ENCODE results near the gene GIMAP8.

The GIMAP8 gene

DNA sequence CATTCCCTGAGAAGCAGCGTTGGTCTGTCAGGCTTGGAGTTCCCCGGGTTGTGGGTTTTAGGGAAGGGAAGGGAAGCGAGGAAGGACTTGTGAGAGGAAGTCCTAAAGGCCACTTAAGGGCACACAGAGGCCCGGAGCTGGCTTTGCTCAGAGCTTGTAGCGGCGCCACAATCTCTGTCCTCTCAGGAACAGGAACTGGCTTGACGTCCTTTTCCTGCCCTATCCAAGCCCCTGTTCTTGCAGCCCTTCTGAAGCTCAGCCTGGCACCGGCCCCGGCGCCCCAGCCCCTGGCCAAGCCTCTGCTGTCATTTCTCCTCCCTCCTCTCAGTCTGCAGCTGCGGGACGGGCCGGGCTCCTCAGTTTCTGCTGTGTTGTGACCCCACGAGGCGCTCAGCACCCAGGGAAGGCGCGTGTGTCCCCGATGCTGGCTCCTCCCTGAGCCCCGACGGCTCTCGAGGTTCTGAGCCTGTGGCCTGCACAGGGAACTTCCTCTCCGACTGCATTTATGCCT, at the start of gene GIMAP8:
TSS of gene GIMAP8 (plus strand) at position 140 of the 511 bp plus-strand sequence. CDS start 16,069 bp downstream, outside the sequence.
- DNase-seq (ENCODE audit: low read depth), result peak; percentile 58

DNA sequence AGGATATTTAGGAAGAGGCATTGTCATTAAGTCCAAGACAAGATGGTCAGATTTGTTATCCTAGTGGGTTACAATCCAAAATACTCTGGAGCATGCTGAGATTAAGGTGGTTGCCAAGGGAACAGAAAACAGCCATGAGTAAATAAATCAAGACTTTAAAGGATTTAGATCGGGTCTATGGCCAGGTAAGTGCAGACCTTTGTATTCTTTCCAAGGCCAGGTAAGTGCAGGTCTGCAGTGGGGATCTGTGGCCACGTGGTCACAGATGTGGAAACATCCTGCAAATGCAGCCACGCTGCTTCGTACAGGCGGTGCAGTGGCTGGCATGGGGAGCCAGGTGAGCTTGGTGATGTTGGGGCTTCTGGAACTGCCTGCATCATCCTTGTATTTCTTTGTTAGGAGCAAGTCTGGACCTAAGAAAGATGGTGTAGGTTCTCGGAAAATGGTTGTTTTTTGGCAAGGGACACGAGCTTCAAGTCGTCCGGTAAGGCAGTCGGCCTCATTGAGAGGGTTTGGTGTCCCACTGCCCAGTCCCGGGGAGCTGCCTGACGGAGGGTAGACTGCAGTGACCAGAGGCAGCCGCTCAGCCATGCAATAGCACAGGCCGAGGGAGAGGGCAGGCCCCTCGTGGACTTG, 49.5 kb upstream of the GIMAP8 start:
- DNase-seq (ENCODE audit: low read depth), result no peak

DNA sequence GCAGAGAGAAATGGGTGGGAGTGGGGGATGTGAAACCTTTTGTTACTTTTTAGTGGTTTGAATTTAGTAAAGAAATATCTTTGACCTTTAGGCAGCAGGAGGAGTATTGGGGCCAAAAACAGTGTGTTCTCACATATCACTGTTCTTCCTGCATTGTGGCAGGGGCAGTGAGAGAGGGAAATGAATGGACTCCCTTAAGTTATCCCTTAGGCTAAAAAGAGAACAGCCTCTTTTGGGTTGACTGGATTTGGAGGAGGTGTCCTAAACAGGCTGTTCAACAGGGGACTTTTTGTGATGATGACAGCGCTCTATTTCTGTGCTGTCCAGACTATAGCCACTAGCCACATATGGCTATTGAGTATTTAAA, 49.0 kb upstream of the GIMAP8 start:
- DNase-seq (ENCODE audit: low read depth), result no peak

DNA sequence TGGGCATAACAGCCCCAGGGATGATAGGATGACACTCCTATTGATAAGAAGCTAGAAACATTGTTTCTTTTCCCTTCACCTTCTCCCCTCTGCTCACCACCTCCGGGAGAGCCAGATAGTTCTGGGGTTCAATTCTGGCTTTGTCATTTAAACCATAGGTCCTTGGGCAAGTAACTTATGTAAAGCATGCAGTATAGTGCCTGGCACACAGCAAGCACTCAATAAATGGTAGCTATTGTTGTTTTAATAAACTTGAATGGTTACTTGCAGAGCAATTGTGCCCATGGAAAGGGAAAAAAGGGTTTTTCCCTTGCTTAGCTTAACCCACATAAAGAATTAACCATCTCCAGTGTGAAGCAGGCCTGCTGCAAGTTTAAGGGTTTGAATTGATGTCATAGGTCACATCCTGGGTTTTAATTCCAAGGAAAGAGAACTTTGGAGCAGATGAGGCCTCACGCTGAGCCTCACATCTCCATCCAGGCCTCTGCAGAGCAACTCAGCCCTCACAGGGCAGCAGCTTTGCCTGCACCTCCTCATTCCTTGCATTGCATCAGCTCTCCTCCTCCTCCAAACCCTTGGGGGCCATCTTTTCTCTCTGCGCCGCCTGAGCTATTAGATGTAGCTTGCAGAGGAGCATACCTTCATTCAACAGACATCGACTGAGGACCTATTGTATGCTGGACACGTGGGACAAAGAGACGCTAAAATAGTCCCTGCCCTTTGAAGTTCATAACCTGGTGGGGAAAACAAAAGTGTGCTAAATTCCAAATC, 48.4 kb upstream of the GIMAP8 start:
- no peak for DNase-seq (ENCODE audit: low read depth)

DNA sequence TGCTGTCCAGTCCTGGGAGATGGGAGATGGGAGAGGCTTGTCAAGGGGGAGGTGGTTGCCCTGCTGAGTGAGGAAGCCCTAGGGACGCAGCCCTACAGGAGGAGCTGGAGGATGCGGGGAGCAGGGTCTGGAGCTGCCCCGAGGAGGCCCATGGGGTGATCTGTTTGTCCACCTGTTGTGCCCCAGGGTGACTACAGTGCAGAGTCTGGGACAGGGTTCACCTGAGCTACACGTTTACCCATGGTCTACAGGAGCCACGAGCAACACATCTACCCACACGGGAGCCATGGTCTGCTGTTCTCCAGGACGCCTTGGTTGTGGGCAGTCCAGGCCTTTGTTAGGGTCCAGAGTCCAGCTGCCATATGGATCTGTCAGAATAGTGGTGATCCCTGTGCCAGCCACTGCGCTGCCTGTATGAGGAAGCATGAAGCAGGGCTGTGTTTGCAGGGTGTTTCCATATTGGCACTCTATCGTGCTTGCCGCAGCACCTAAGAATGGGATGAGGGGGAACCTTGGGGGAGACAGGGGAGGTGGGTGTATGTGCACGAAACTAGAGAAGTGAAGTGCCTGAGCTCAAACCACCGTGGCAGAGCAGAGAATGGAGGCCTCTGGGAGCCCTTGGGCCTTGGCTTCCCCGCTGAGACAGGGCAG, 47.6 kb upstream of the GIMAP8 start:
- DNase-seq (ENCODE audit: low read depth), result no peak

DNA sequence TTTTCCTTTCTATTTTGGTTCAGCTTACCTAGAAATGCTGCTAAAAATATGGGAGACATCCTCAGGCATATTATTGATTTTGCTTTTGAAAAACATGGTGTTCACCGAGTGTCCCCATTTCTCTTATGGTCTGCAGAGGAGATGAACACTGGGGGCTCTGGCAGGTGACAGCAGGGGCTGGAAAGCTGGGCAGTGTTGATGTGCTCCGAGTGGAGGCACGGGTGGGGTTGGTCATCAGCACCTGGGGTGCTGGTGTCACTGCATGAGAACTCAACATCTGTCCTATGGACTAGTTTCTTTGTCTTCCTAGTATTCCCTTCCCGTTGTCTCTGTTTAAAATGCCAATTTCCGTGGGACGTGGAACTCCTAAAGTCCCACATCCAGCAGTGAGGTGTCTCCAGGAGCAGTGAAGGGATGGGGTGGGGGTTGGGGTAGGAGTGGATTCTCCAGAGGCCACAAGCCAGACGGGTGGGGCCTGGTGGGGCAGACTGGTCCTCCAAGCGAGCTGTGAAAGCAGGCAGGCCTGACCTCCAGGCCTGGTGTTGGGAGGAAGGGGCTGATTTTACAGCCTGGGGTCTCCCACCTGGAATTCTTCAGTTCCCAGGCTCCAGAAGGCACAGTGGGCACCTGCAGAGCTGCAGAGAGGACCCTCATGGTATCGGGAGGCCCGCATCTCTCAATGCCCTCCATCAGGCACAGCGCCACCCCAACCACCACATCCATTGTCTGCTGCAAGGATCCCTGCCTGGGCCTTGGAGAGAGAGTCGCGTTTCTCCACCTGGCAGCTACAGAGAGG, 46.9 kb upstream of the GIMAP8 start:
- DNase-seq (ENCODE audit: low read depth), result no peak

DNA sequence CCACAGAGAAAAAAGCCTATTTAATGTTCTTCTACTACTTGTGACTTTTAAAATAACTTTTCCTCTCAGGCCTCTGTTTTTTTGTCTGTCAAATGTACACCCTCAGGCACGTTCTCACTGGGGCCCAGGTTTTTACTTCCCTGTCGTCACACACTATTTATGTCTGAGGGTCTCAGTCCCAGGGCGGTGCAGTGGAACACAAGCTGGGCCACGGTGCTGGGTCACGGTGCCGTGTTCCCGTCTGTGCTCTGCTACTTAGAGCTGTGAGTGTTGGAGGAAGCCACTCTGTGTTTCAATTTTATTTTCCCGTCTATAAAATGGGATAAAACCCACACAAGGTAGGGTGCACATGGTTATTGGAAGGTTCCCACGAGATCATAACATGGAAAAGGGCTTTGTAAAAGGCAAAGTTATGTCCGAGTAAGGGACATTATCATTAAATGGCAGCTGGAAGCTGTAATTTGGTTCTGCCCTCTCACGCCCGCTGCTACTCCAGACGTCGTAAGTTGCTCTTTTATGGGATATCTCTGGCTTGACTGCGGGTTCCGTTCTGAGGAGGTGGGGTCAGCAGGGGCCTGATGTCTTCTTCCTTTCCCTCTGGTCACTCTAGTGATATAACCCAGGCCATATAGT, 46.1 kb upstream of the GIMAP8 start:
- no peak for DNase-seq (ENCODE audit: low read depth)

DNA sequence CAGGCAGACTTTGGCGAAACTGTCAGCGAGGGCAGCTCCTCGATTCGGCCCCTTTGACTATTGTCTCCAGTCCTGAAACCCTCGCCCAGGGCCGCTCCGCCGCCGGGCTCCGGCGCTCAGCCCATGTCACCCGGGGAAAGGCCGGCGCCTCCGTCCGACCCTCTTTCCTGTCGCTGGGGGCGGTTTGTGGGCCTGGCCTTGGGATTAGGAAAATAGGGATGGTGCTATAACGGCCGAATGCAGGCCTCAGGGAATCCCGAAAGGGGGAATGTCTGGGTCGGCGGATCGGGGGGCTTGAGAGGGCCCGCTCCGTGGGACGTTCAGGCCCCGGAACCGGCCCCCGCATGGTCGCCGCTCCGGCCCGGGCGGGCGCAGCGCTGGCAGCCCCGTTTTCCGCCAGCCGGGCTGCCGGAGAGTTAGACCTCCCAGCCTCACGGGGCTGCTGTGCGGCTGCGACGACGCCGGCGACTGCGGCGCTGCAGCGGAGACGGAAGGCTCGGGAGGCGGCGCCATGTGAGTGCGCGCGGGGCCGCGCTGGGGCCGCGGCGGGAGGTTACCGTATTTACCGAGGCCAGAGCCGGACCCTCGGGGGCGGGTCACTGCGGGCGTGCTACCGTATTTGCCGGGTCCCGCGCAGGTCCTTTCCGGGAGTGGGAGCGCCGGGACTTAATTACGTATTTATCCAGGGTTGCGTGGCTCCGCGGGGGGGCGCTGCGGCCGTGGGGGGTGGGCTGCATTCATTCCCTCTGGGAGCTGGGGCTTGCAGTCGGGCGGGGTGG, 45.4 kb upstream of the GIMAP8 start:
- peak; percentile 59 for DNase-seq (ENCODE audit: low read depth)

DNA sequence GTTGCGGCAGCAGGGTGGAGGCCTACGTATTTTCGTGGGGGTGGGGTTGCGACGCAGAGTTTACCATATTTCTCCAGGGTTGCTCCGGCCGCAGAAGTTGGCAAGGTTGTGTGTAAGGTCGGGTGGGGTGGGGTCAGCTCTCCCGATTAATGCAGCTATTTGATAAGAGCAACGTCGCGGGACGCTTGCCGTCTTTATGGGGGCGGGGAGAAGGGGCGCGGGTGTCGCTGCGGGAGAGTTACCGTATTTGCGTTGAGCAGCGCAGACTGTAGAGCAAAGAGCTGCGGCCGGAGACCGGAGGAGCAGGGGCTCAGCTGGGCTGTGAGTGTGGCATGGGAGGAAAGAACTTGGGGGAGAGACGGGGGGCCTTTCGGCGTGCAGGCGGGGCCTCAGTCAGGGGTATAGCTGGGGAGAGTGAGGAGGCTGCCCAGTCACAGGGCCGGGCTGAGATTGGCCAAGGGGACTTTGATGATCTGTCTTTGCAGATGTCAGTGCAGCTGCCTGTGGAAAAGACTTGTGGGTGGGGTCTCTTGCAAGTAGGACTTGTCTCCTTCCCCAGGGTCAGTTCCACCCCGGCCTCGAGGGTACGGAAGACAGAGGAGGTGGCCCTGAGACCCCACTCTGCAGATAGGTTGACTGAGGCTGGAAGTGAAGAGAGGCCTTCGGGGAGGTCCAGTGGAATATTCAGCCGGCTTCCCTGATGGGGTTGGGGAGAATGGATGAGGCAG, 44.7 kb upstream of the GIMAP8 start:
- no peak for DNase-seq (ENCODE audit: low read depth)

DNA sequence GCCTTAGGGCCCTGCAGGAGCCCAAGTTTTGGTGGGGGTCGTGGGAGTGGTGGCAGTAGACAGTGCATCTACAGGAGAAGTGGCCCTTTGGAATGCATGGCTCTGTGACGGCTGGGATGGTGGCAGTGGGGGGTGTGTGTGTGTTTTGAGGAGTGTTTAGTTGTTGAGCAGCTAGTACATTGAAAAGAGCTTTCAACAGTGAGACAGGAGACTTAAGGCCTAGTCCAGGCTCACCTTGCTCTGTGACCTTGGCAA, 44.2 kb upstream of the GIMAP8 start:
- DNase-seq (ENCODE audit: low read depth), result no peak

DNA sequence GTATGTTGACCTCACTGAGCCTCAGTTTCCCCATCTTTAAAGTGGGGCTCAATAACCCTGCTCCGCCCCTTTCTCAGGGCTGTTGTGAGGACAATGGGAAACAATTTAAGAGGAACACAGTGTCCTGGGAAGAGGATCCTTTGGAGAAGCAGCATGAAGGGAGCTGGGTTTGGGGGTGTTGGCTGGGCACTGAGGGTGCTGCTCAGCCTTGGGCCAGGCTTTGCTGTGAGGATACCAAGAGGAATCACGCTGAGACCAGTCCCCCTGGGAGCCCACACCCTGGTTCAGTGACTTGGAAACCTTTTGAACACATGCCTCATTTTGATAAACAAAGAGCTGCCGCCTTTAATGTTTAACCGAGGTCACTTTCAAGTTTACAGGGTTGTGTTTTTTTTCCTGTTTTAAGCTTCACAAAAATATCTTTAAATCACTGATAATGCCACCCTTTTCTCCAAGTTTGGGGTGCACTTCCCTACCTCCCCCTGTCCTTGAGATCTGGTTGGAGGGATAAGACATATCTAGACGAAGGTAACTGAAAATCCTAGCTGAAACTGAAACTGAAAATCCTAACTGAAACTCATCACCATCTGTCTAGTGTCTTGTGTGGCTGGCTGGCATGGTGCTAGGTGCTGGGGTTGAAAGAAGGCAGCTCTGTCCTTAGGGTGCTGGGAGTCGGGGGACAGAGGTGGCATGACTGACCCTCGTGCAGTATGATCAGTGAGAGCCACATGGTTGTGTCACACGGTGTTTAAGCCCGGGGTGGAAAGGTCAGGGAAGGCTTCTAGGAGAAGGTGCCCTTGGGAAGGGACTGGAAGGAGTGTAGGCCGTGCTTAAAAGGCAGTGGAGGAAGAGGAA, 43.6 kb upstream of the GIMAP8 start:
- DNase-seq (ENCODE audit: low read depth), result no peak

DNA sequence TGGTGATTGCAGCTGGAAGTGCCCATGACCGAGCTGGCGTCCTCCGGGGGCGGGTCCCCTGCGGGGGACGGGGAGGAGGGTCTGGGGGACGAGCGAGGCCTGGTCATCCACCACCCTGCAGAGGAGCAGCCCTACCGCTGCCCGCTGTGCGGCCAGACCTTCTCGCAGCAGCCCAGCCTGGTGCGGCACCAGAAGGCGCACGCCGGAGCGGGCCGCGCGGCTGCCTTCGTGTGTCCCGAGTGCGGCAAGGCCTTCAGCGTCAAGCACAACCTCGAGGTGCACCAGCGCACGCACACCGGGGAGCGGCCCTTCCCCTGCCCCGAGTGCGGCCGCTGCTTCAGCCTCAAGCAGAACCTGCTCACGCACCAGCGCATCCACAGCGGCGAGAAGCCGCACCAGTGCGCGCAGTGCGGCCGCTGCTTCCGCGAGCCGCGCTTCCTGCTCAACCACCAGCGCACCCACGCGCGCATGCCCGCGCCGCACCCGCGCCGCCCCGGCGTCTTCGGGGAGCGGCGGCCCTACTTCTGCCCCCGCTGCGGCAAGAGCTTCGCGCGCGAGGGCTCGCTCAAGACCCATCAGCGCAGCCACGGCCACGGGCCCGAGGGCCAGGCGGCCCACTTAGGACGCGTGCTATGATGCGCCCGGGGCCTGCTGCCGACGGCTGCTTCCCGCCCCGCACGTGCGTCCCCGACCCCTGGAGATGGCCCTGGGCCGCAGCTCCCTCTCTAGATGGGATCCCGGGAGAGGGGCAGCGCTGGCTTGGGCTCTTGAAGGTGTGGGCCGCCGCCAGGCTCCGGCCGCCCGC, 42.6 kb upstream of the GIMAP8 start:
- no peak for DNase-seq (ENCODE audit: low read depth)

DNA sequence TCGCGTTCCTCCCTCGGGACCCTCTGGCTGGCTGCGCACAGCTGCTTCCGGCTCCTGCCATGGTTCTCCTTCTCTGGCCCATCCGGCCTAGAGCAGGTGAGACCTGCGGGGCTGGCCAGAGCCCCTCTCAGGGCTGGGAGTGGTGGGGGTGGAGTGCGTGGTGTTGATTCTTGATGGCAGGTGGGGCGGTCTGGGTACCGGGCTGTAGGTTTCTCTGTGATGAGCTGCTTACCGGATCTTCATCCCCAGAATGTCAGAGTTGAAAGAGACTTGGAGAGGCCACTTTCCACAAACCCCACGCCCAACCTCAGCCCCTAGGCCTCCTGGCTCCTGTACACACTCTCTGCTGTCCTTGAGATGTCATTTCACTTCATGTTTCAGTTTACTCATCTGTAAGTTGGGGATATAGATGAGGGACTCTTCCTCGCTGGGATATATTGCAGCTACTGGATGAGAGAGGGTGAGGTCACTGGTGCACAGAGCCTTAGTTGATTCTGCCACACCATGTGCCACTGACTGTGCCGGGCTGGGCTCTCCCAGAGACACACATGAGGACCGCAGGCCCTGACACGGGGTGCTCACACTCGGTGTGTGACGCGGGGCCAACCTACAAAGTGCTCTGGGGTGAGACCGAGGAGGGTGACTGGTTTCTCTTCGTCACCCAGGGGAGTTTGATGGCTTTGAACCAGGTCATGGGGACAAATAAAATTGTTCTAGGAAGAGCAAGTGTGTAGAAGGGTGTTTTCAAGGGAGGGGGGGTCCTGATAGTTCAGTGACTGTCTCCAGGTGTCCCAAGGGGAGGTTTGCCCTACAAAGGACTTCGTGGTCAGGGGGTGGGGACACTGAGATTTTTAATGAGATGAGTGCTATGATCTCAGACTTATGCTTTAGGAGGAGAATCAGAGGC, 41.8 kb upstream of the GIMAP8 start:
- DNase-seq (ENCODE audit: low read depth), result no peak

DNA sequence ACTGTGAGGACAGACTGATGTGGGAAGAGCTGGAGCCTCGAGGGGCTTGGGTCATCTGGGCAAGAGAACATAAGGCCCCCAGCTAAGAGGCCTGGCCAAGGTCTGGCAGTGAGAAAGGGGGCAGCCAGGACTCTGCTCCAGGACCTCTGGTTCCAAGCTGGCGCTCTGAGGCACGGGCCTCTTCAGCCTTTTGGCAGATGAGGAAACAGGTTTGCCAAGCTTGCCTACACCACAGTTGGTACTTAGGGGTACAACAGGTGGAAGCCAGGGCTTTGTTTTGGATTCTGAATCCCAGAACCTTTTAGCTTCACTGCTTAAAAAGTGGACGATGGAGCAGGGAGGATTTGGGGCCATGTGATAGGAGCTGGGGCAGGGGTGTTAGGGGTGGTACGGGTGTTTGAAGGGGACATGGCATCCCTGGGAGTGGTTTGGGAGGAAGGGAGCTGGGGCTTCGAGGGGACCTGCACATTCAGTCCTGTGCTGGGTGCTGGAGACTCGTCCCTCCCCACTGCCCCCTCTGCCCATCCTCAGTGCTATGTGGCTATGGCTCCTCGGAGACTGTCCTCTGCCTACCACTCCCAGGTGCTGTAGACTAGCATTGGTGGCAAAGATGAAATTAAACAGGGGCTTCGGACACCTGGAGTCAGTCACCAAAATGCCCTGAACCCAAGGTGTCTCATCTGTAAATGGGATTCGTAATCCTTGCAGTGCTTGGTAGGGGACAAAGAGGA, 41.0 kb upstream of the GIMAP8 start:
- DNase-seq (ENCODE audit: low read depth), result no peak

DNA sequence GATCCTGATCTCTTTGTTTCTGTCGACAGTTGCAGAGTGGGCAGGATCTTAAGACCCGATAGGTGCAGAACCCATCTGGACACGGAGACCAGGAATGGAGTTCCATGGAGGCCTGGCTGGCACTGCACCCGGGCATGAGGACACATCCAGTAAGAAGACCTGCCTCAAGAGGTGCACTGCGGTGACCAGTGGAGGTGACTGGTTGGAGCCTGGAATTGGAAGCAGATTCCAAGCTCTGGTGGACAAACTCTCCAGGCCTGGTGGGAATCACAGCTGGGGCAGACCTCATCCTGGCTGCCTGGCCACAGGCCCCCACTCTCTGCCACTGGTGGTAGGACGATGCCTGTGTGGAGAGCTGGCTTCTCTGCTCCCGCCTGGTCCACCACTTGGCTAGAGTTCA, 40.3 kb upstream of the GIMAP8 start:
- no peak for DNase-seq (ENCODE audit: low read depth)

DNA sequence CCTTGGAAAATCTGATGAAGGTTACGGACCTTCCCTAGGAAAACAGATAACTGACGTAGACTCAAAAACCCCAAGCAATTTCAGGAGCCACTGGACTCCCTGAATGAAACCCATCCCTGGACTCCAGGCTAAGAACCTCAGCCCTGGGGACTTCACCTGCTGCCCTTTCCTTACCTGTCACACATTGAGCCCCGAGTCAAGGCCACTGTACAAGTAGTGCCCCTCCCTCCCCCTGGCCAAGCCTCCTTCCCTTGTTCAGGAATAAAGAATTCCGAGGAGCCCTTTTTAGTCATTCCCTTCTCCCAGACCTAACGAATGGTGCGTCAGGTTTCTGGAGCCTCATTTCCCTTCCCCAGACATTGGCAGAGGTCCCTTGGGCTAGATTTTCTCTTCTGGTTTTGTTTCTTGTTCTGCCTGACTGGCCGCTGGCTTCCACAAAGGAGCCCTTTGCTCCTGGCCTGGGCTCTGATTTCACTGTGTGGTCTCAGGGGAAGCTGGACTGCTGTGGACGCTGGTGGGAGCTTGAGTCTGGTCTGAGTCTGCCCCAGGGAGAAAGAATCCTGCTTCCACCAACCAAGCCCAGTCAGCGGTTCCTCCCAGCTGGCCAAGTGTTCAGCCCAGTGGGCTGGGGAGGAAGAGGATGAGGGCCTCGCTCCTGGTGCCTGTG, 39.6 kb upstream of the GIMAP8 start:
- no peak for DNase-seq (ENCODE audit: low read depth)

All from activated T-cell treated with anti-CD3 and anti-CD28 coated beads for 1 hour (primary cell).